Umbilical cord (tissue), 2 donors: ENCODE results near the gene CTBP2. TPM values are rescaled to one million over a fixed set of nuclear protein-coding genes. Genes with fewer than 3 reads are reported as not detected.
A peak's percentile ranks its signal among the peaks of the same experiment; 100 is the strongest.
"Not testable (repeated sequence)": the region's sequence is repeated elsewhere in the genome, so short reads cannot be mapped to it uniquely, and the experiment has no call there.

ENCODE experiments used
- DNase-seq: peaks from one replicate; pipeline ENCODE4 v3.0.0-alpha.2; 2015; ENCODE audit warnings: low spot score
- total RNA-seq: library from RNA; depleted of rRNA; stranded (reverse); fragments of >200 nt; gene quantifications from one replicate; pipeline ENCODE4 v1.2.3, GENCODE V29; 2014; ENCODE audit warnings: low replicate concordance; ENCODE audit not compliant: insufficient read depth

Gene CTBP2
- total RNA-seq, 1 donor from 2014 or later: 27.7 TPM

- DNase-seq: peak; percentile 51
Observed at GRCh38 chr10:125087191-125087896, 73.0 kb downstream of the CTBP2 start.

- no peak for DNase-seq
Observed at GRCh38 chr10:125086691-125087090, 73.7 kb downstream of the CTBP2 start.

GRCh38 chr10:125085258-125086054 lies 74.9 kb downstream of the CTBP2 start:
- DNase-seq: peak; percentile 85

- no peak for DNase-seq
Observed at GRCh38 chr10:125084614-125085257, 75.6 kb downstream of the CTBP2 start.

- peak; percentile 90 for DNase-seq
Observed at GRCh38 chr10:125084191-125084613, 76.2 kb downstream of the CTBP2 start.

GRCh38 chr10:125083576-125083920 lies 76.8 kb downstream of the CTBP2 start:
- DNase-seq: no peak

- no peak for DNase-seq
Observed at GRCh38 chr10:125082881-125083575, 77.3 kb downstream of the CTBP2 start.

- DNase-seq: not testable (repeated sequence)
Observed at GRCh38 chr10:125082471-125082870, 77.9 kb downstream of the CTBP2 start.

- DNase-seq: no peak
Observed at GRCh38 chr10:125081931-125082330, 78.4 kb downstream of the CTBP2 start.

- DNase-seq: no peak
Observed at GRCh38 chr10:125080984-125081383, 79.4 kb downstream of the CTBP2 start.

- DNase-seq: no peak
Observed at GRCh38 chr10:125080296-125080695, 80.1 kb downstream of the CTBP2 start.

GRCh38 chr10:125079091-125079600 lies 81.2 kb downstream of the CTBP2 start:
- DNase-seq: no peak

GRCh38 chr10:125076891-125077541 lies 83.3 kb downstream of the CTBP2 start:
- DNase-seq: no peak

GRCh38 chr10:125076121-125076825 lies 84.1 kb downstream of the CTBP2 start:
- DNase-seq: no peak

- no peak for DNase-seq
Observed at GRCh38 chr10:125073996-125074395, 86.4 kb downstream of the CTBP2 start.

- no peak for DNase-seq
Observed at GRCh38 chr10:125072794-125073193, 87.6 kb downstream of the CTBP2 start.

GRCh38 chr10:125071008-125071407 lies 89.4 kb downstream of the CTBP2 start:
- DNase-seq: no peak

- no peak for DNase-seq
Observed at GRCh38 chr10:125068406-125068805, 92.0 kb downstream of the CTBP2 start.

GRCh38 chr10:125067764-125068163 lies 92.6 kb downstream of the CTBP2 start:
- DNase-seq: no peak

- DNase-seq: no peak
Observed at GRCh38 chr10:125066764-125067450, 93.5 kb downstream of the CTBP2 start.
